GM12892 (cell line): ENCODE measurements around the gene CERS6.

Experiments
- DNase-seq: peaks from one replicate; pipeline ENCODE4 v3.0.0; 2011; ENCODE audit not compliant: insufficient read length
- FAIRE-seq: peaks from 2 replicates; lab custom pipeline; 2011; peaks lifted over from hg19 to GRCh38; lab: Jason Lieb, UNC
- POLR2A ChIP-seq: IDR thresholded peaks from 2 replicates; pipeline ENCODE4 v1.6.1; 2011; ENCODE audit warnings: low read depth, low read length, control low read depth
- POLR2AphosphoS5 ChIP-seq: IDR thresholded peaks from 2 replicates; pipeline ENCODE4 v1.6.1; 2011; ENCODE audit warnings: low read depth, low read length, control low read depth
- TAF1 ChIP-seq: IDR thresholded peaks from 2 replicates; pipeline ENCODE4 v1.6.1; 2011; ENCODE audit warnings: low read depth, mild to moderate bottlenecking, control low read depth, low read length, borderline replicate concordance

Gene CERS6

GRCh38 chr2:168452781-168453180 is 3.3 kb upstream of the CERS6 start:
- TF ChIP-seq TAF1: no peak
- no peak for TF ChIP-seq POLR2A
- no peak for TF ChIP-seq POLR2AphosphoS5
- DNase-seq (no peak), FAIRE-seq (no peak)

- FAIRE-seq (no peak), DNase-seq (no peak)
- TF ChIP-seq TAF1 (no peak), POLR2A (no peak), POLR2AphosphoS5 (no peak)
Observed at GRCh38 chr2:168453404-168453803, 2.7 kb upstream of the CERS6 start.

- FAIRE-seq: peak; percentile 5
- no peak for DNase-seq
- TF ChIP-seq POLR2AphosphoS5 (no peak), TAF1 (no peak), POLR2A (no peak)
Observed at GRCh38 chr2:168454737-168455644, 1.1 kb upstream of the CERS6 start.

- DNase-seq: peak; percentile 23
- TF ChIP-seq POLR2AphosphoS5 (no peak), TAF1 (no peak), POLR2A (no peak)
- FAIRE-seq: peak; percentile 66
Observed at GRCh38 chr2:168456521-168457189, 583 bp downstream of the CERS6 start.

- FAIRE-seq (peak; percentile 68), DNase-seq (no peak)
Observed at GRCh38 chr2:168457190-168457895, 1.3 kb downstream of the CERS6 start.

GRCh38 chr2:168458139-168458538 is 2.1 kb downstream of the CERS6 start:
- DNase-seq: no peak

More at GRCh38 chr2:168457190-168457895, 1.3 kb downstream of the CERS6 start:
- TF ChIP-seq POLR2A: no peak
- no peak for TF ChIP-seq POLR2AphosphoS5

GRCh38 chr2:168459256-168459655 is 3.2 kb downstream of the CERS6 start:
- FAIRE-seq: no peak
- TF ChIP-seq TAF1: no peak
- no peak for TF ChIP-seq POLR2A
- no peak for TF ChIP-seq POLR2AphosphoS5
- DNase-seq: no peak

More at GRCh38 chr2:168458139-168458538, 2.1 kb downstream of the CERS6 start:
- TF ChIP-seq TAF1 (no peak), POLR2A (no peak), POLR2AphosphoS5 (no peak)
- no peak for FAIRE-seq

GRCh38 chr2:168460571-168460970 is 4.5 kb downstream of the CERS6 start:
- TF ChIP-seq POLR2AphosphoS5: no peak
- no peak for TF ChIP-seq TAF1
- TF ChIP-seq POLR2A: no peak
- DNase-seq (no peak), FAIRE-seq (no peak)

GRCh38 chr2:168461178-168461941 is 5.3 kb downstream of the CERS6 start:
- FAIRE-seq (no peak), DNase-seq (no peak)
- no peak for TF ChIP-seq POLR2A
- no peak for TF ChIP-seq TAF1
- no peak for TF ChIP-seq POLR2AphosphoS5

GRCh38 chr2:168461942-168462331 is 5.9 kb downstream of the CERS6 start:
- FAIRE-seq (no peak), DNase-seq (no peak)
- TF ChIP-seq TAF1 (no peak), POLR2AphosphoS5 (no peak), POLR2A (no peak)

- DNase-seq: no peak
- FAIRE-seq: no peak
- TF ChIP-seq TAF1 (no peak), POLR2AphosphoS5 (no peak), POLR2A (no peak)
Observed at GRCh38 chr2:168462543-168463045, 6.5 kb downstream of the CERS6 start.
